Osteoblast (primary cell): ENCODE results near the gene TENT4B. TPM values are rescaled to one million over a fixed set of nuclear protein-coding genes. Genes with fewer than 3 reads are reported as not detected.

Experiments
- DNase-seq: peaks from one replicate; pipeline ENCODE4 v3.0.0; 2011; ENCODE audit warnings: low spot score, mixed read lengths; ENCODE audit not compliant: insufficient read length; ENCODE audit errors: missing footprints
- H2AFZ ChIP-seq: 2 replicates; pipeline ENCODE4 v1.6.0; 2011; ENCODE audit warnings: mild to moderate bottlenecking, low read length
- H3K27ac ChIP-seq: 2 replicates; pipeline ENCODE4 v1.5.1; 2011; ENCODE audit warnings: mild to moderate bottlenecking, low read depth, low read length, moderate library complexity
- H3K27me3 ChIP-seq: 2 replicates; pipeline ENCODE4 v1.6.0; 2012; ENCODE audit warnings: mild to moderate bottlenecking, control low read depth, inconsistent platforms, low read length, moderate library complexity; ENCODE audit not compliant: insufficient read depth
- H3K36me3 ChIP-seq: 2 replicates; pipeline ENCODE4 v1.5.1; 2011; ENCODE audit warnings: mild to moderate bottlenecking, low read length, control low read depth, moderate library complexity; ENCODE audit not compliant: insufficient read depth
- H3K4me1 ChIP-seq: 2 replicates; pipeline ENCODE4 v1.5.1; 2011; ENCODE audit warnings: mild to moderate bottlenecking, low read length, control low read depth, moderate library complexity; ENCODE audit not compliant: insufficient read depth
- H3K4me2 ChIP-seq: 2 replicates; pipeline ENCODE4 v1.6.0; 2011; ENCODE audit warnings: mild to moderate bottlenecking, low read length; ENCODE audit not compliant: insufficient read depth
- H3K4me3 ChIP-seq: fragments of 200-600 bp; sonication (generic); 3 replicates; pipeline ENCODE4 v1.5.1; 2012; ENCODE audit warnings: mild to moderate bottlenecking, low read length, inconsistent platforms; ENCODE audit not compliant: insufficient read depth
- H3K79me2 ChIP-seq: 2 replicates; pipeline ENCODE4 v1.6.0; 2012; ENCODE audit warnings: mild to moderate bottlenecking, low read length, control low read depth, inconsistent platforms; ENCODE audit not compliant: insufficient read depth
- H3K9me3 ChIP-seq: 2 replicates; pipeline ENCODE4 v1.5.1; 2011; ENCODE audit warnings: low read depth, low read length, control low read depth
- H4K20me1 ChIP-seq: 2 replicates; pipeline ENCODE4 v1.6.0; 2012; ENCODE audit warnings: mild to moderate bottlenecking, low read length, control low read depth; ENCODE audit not compliant: insufficient read depth
- CTCF ChIP-seq: IDR thresholded peaks from 2 replicates; pipeline ENCODE4 v1.5.1; 2011; ENCODE audit warnings: mild to moderate bottlenecking, low read depth, low read length, moderate library complexity; ENCODE audit errors: extremely low read depth
- total RNA-seq: library from RNA; depleted of rRNA; stranded (reverse); fragments of >200 nt; gene quantifications from 2 replicates; pipeline ENCODE4 v1.2.3, GENCODE V29; 2012

TENT4B gene
- total RNA-seq, 1 donor: 10.1 TPM

GRCh38 chr16:50268352-50268751, 115.2 kb downstream of the TENT4B start:
- H3K36me3 ChIP-seq: no peaks in the 10 kb centered on the region
- no peak for DNase-seq
- H3K27me3 ChIP-seq: no peaks in the 10 kb centered on the region
- H3K4me2 ChIP-seq: no peak overlapping the region
- H3K9me3 ChIP-seq: no peaks in the 10 kb centered on the region
- no peak overlapping the region for H2AFZ ChIP-seq
- no peak overlapping the region for H3K27ac ChIP-seq
- no peak overlapping the region for H3K4me3 ChIP-seq
- peaks cover 23% of the 10 kb centered on the region for H3K4me1 ChIP-seq
- peaks cover 28% of the 10 kb centered on the region for H4K20me1 ChIP-seq
- TF ChIP-seq CTCF: no peak
- peaks cover 63% of the 10 kb centered on the region for H3K79me2 ChIP-seq

GRCh38 chr16:50269061-50269705, 116.1 kb downstream of the TENT4B start:
- Histone ChIP-seq H3K4me3 (no peak overlapping the region), H3K27ac (no peak overlapping the region), H3K36me3 (no peaks in the 10 kb centered on the region), H3K9me3 (no peaks in the 10 kb centered on the region), H3K4me1 (peaks cover 21% of the 10 kb centered on the region), H4K20me1 (peaks cover 33% of the 10 kb centered on the region), H3K79me2 (peaks cover 71% of the 10 kb centered on the region), H3K27me3 (no peaks in the 10 kb centered on the region), H3K4me2 (no peak overlapping the region), H2AFZ (no peak overlapping the region)
- peak; percentile 26 for DNase-seq
- TF ChIP-seq CTCF: no peak

- Histone ChIP-seq H3K4me2 (no peak overlapping the region), H2AFZ (no peak overlapping the region), H4K20me1 (peaks cover 37% of the 10 kb centered on the region), H3K27me3 (no peaks in the 10 kb centered on the region), H3K4me3 (no peak overlapping the region), H3K36me3 (no peaks in the 10 kb centered on the region), H3K79me2 (peaks cover 75% of the 10 kb centered on the region), H3K4me1 (peaks cover 19% of the 10 kb centered on the region), H3K27ac (no peak overlapping the region), H3K9me3 (no peaks in the 10 kb centered on the region)
- TF ChIP-seq CTCF: no peak
- peak; percentile 13 for DNase-seq
Measured at GRCh38 chr16:50269769-50270509, 116.8 kb downstream of the TENT4B start.

GRCh38 chr16:50270510-50271147, 117.5 kb downstream of the TENT4B start:
- no peaks in the 10 kb centered on the region for H3K27me3 ChIP-seq
- no peak overlapping the region for H2AFZ ChIP-seq
- no peak overlapping the region for H3K27ac ChIP-seq
- H4K20me1 ChIP-seq: peaks cover 44% of the 10 kb centered on the region
- TF ChIP-seq CTCF: no peak
- peak; percentile 58 for DNase-seq
- peaks cover 77% of the 10 kb centered on the region for H3K79me2 ChIP-seq
- H3K4me2 ChIP-seq: no peak overlapping the region
- peaks cover 14% of the 10 kb centered on the region for H3K4me1 ChIP-seq
- H3K36me3 ChIP-seq: no peaks in the 10 kb centered on the region
- no peaks in the 10 kb centered on the region for H3K9me3 ChIP-seq
- no peak overlapping the region for H3K4me3 ChIP-seq
